PC-3 (cell line): ENCODE results near the gene VIPR2. TPM values are rescaled to one million over a fixed set of nuclear protein-coding genes. Genes with fewer than 3 reads are reported as not detected.

Experiments used
- ATAC-seq: fragments of 200-7000 bp; cut with Tn5 transposase; 2 replicates; pipeline ENCODE4 v1.9.1; 2020; ENCODE audit warnings: mild to moderate bottlenecking, moderate library complexity
- BruUV-seq: library from RNA; stranded (reverse); fragments of 400-500 nt; replicated peaks from 2 replicates; lab custom pipeline; 2021; lab: Mats Ljungman, UMichigan
- CTCF ChIA-PET: fragments of 300-600 bp; sonication (Branson Sonifier 250); formaldehyde crosslinking; loops from one replicate; lab custom pipeline; 2022; ENCODE audit warnings: antibody characterized with exemption; lab: Charles Lee
- POLR2A ChIA-PET: fragments of 300-600 bp; sonication (Branson Sonifier 250); formaldehyde crosslinking; loops from one replicate; lab custom pipeline; 2022; ENCODE audit warnings: antibody characterized with exemption; ENCODE audit not compliant: unreplicated experiment; lab: Charles Lee
- DNase-seq: peaks from one replicate; pipeline ENCODE4 v3.0.0-alpha.2; 2015
- H2AFZ ChIP-seq: fragments of 300-600 bp; sonication (generic); 2 replicates; pipeline ENCODE4 v1.6.0; 2016; ENCODE audit warnings: antibody characterized with exemption, low read length
- H3F3A ChIP-seq: fragments of 300-600 bp; sonication (generic); one replicate; pipeline ENCODE4 v1.6.0; 2017; ENCODE audit warnings: antibody characterized with exemption, low read length, control low read depth, mild to moderate bottlenecking; ENCODE audit not compliant: unreplicated experiment
- H3K27ac ChIP-seq: fragments of 300-600 bp; sonication (generic); 2 replicates; pipeline ENCODE4 v1.5.1; 2016; ENCODE audit warnings: mild to moderate bottlenecking, low read length
- H3K27me3 ChIP-seq: fragments of 300-600 bp; sonication (generic); 2 replicates; pipeline ENCODE4 v1.6.1; 2016; ENCODE audit warnings: low read length, mixed read lengths
- H3K36me3 ChIP-seq: fragments of 300-600 bp; sonication (generic); 2 replicates; pipeline ENCODE4 v1.6.1; 2016; ENCODE audit warnings: low read depth, mixed run types, low read length, mixed read lengths
- H3K4me1 ChIP-seq: fragments of 300-600 bp; sonication (generic); 2 replicates; pipeline ENCODE4 v1.5.1; 2016; ENCODE audit warnings: low read length; ENCODE audit not compliant: insufficient read depth
- H3K4me2 ChIP-seq: fragments of 300-600 bp; sonication (generic); 2 replicates; pipeline ENCODE4 v1.6.0; 2016; ENCODE audit warnings: low read length
- H3K4me3 ChIP-seq: fragments of 300-600 bp; sonication (generic); 2 replicates; pipeline ENCODE4 v1.5.1; 2016; ENCODE audit warnings: mild to moderate bottlenecking, low read length, mixed read lengths
- H3K79me2 ChIP-seq: fragments of 300-600 bp; sonication (generic); 2 replicates; pipeline ENCODE4 v1.6.1; 2017; ENCODE audit warnings: low read length, mixed read lengths
- H3K9ac ChIP-seq: fragments of 300-600 bp; sonication (generic); 2 replicates; pipeline ENCODE4 v1.6.0; 2016; ENCODE audit warnings: mild to moderate bottlenecking, low read length
- H3K9me2 ChIP-seq: fragments of 300-600 bp; sonication (generic); replicated peaks from 2 replicates; pipeline ENCODE4 v1.6.1; 2016; ENCODE audit warnings: mixed run types, low read length, mixed read lengths
- H3K9me3 ChIP-seq: fragments of 300-600 bp; sonication (generic); 2 replicates; pipeline ENCODE4 v1.6.1; 2016; ENCODE audit warnings: low read length, mixed read lengths
- H4K20me1 ChIP-seq: fragments of 300-600 bp; sonication (generic); 2 replicates; pipeline ENCODE4 v1.6.1; 2016; ENCODE audit warnings: low read length, mixed read lengths
- EZH2 ChIP-seq: fragments of 300-600 bp; sonication (generic); IDR thresholded peaks from one replicate; pipeline ENCODE4 v1.6.1; 2017; ENCODE audit warnings: antibody characterized with exemption, mild to moderate bottlenecking, low read length; ENCODE audit not compliant: unreplicated experiment
- EZH2phosphoT487 ChIP-seq: fragments of 300-600 bp; sonication (generic); IDR thresholded peaks from 2 replicates; pipeline ENCODE4 v1.6.1; 2018; ENCODE audit warnings: mild to moderate bottlenecking, antibody characterized with exemption, low read length, borderline replicate concordance
- intact Hi-C: fragments of 100-400 bp; cut with micrococcal nuclease; formaldehyde crosslinking; loops from 2 replicates; pipeline ENCODE4 v1.9.0; 2023
- total RNA-seq: library from RNA; depleted of rRNA; stranded (reverse); fragments of >200 nt; gene quantifications from 2 replicates; pipeline ENCODE4 v1.2.3, GENCODE V29; 2014
- TF ChIP-seq, protein P1 (sequence below): fragments of 300-600 bp; sonication (generic); conservative IDR thresholded peaks from 2 replicates; pipeline ENCODE4 v1.5.1; 2017; ENCODE audit warnings: antibody characterized with exemption, low read depth, mild to moderate bottlenecking, low read length

Gene VIPR2
- total RNA-seq, 1 experiment from 2014 or later = not detected

DNA sequence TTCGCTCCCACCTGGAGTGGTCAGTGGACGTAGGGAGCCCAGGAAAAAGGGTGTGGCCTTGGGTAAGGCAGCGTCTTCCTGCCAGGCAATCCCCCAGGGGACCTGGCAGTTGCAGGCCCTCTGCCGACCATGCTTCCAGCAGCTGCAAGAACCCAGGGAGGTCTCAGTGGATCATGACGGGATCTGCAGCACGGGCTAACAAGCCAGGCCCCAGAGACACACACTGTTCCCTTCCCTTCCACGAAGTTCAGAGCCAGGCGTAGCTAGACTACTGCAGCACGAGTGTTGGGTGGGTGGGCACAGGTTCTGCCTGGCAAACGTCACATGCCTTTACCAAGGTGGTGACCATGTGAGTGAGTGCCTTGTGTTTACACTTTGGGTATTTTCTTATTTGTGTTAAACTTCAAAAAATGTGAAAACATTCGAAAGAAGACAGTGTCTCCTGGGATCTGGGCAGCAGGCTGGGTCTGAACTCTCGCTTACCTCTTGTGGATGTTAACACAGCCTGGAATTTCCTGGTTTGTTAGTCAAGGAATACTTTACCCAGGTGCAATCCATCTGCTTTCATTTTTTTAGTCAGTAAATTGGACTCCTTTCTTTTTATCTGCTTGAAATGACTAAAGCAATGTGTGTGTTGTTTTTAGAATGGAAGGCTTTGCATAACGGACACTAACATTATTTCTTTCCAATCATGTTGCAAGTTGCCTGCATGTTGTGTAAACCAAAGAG lies 48.2 kb upstream of the VIPR2 start:
- ChIA-PET POLR2A (no interaction called here), CTCF (no interaction called here)
- intact Hi-C loops = no loop called here
- Histone ChIP-seq H3K4me2 (no peak overlapping the region), H3K9ac (no peak overlapping the region), H3K27me3 (peaks cover 48% of the 10 kb centered on the region), H3K79me2 (no peaks in the 10 kb centered on the region), H2AFZ (no peak overlapping the region), H3K4me1 (no peaks in the 10 kb centered on the region), H3K36me3 (no peaks in the 10 kb centered on the region), H3K9me2 (no peaks in the 10 kb centered on the region), H3F3A (no peaks in the 10 kb centered on the region), H3K9me3 (0 out of 2 replicates have a peak, but pooled peaks cover 3% of the 10 kb centered on the region), H3K4me3 (no peak overlapping the region), H3K27ac (no peak overlapping the region), H4K20me1 (no peaks in the 10 kb centered on the region)
- ATAC-seq (no peak), DNase-seq (no peak)
- BruUV-seq = no TSS peak
- no peak for TF ChIP-seq EZH2
- TF ChIP-seq EZH2phosphoT487 = no peak
- TF ChIP-seq, protein P1, sequence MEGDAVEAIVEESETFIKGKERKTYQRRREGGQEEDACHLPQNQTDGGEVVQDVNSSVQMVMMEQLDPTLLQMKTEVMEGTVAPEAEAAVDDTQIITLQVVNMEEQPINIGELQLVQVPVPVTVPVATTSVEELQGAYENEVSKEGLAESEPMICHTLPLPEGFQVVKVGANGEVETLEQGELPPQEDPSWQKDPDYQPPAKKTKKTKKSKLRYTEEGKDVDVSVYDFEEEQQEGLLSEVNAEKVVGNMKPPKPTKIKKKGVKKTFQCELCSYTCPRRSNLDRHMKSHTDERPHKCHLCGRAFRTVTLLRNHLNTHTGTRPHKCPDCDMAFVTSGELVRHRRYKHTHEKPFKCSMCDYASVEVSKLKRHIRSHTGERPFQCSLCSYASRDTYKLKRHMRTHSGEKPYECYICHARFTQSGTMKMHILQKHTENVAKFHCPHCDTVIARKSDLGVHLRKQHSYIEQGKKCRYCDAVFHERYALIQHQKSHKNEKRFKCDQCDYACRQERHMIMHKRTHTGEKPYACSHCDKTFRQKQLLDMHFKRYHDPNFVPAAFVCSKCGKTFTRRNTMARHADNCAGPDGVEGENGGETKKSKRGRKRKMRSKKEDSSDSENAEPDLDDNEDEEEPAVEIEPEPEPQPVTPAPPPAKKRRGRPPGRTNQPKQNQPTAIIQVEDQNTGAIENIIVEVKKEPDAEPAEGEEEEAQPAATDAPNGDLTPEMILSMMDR = no peak

GRCh38 chr7:159192013-159192412 lies 47.3 kb upstream of the VIPR2 start:
- H3K36me3 ChIP-seq = no peaks in the 10 kb centered on the region
- ChIA-PET CTCF (no interaction called here), POLR2A (no interaction called here)
- H3K4me2 ChIP-seq = no peak overlapping the region
- H3K27ac ChIP-seq = no peak overlapping the region
- no peaks in the 10 kb centered on the region for H4K20me1 ChIP-seq
- DNase-seq (no peak), ATAC-seq (no peak)
- BruUV-seq = no TSS peak
- peaks cover 48% of the 10 kb centered on the region for H3K27me3 ChIP-seq
- no peak overlapping the region for H3K4me3 ChIP-seq
- H2AFZ ChIP-seq = no peak overlapping the region
- no peaks in the 10 kb centered on the region for H3K4me1 ChIP-seq
- H3K9ac ChIP-seq = no peak overlapping the region
- H3F3A ChIP-seq = no peaks in the 10 kb centered on the region
- 0 out of 2 replicates have a peak, but pooled peaks cover 3% of the 10 kb centered on the region for H3K9me3 ChIP-seq
- no peaks in the 10 kb centered on the region for H3K79me2 ChIP-seq
- intact Hi-C loops = no loop called here
- TF ChIP-seq, protein P1 = no peak
- TF ChIP-seq EZH2phosphoT487 (no peak), EZH2 (no peak)
- no peaks in the 10 kb centered on the region for H3K9me2 ChIP-seq

- H3K79me2 ChIP-seq = no peaks in the 10 kb centered on the region
- H3K36me3 ChIP-seq = no peaks in the 10 kb centered on the region
- H3K9me3 ChIP-seq = 0 out of 2 replicates have a peak, but pooled peaks cover 3% of the 10 kb centered on the region
- no peak overlapping the region for H3K27ac ChIP-seq
- CTCF ChIA-PET = no interaction called here
- no peak overlapping the region for H2AFZ ChIP-seq
- no peak overlapping the region for H3K4me3 ChIP-seq
- no peaks in the 10 kb centered on the region for H3F3A ChIP-seq
- H3K9me2 ChIP-seq = no peaks in the 10 kb centered on the region
- DNase-seq = no peak
- H3K4me1 ChIP-seq = no peaks in the 10 kb centered on the region
- no TSS peak for BruUV-seq
- no peaks in the 10 kb centered on the region for H4K20me1 ChIP-seq
- H3K27me3 ChIP-seq = peaks cover 48% of the 10 kb centered on the region
- ATAC-seq = no peak
- TF ChIP-seq, protein P1 = no peak
- no peak for TF ChIP-seq EZH2
- no peak for TF ChIP-seq EZH2phosphoT487
- H3K9ac ChIP-seq = no peak overlapping the region
- no peak overlapping the region for H3K4me2 ChIP-seq
- intact Hi-C loops = no loop called here
- POLR2A ChIA-PET = no interaction called here
These were observed 46.6 kb upstream of the VIPR2 start for GRCh38 chr7:159191236-159191635.
